GM10266 (cell line): ENCODE data around the gene THADA.
"Not testable (repeated sequence)": the region's sequence is repeated elsewhere in the genome, so short reads cannot be mapped to it uniquely, and the experiment has no call there.

Source experiments
- DNase-seq: peaks from one replicate; pipeline ENCODE4 v3.0.0; 2012; ENCODE audit errors: extremely low spot score
- CTCF ChIP-seq: IDR thresholded peaks from 2 replicates; pipeline ENCODE4 v1.5.1; 2012; ENCODE audit warnings: mild to moderate bottlenecking, low read depth; ENCODE audit not compliant: control insufficient read depth, insufficient read depth; ENCODE audit errors: missing control alignments

THADA gene

GRCh38 chr2:43284967-43285366, 310.9 kb downstream of the THADA start:
- no peak for TF ChIP-seq CTCF

GRCh38 chr2:43284347-43284746, 311.5 kb downstream of the THADA start:
- not testable (repeated sequence) for DNase-seq

More at GRCh38 chr2:43284967-43285366, 310.9 kb downstream of the THADA start:
- DNase-seq, result no peak

GRCh38 chr2:43280994-43281393, 314.8 kb downstream of the THADA start:
- no peak for DNase-seq
- no peak for TF ChIP-seq CTCF

- no peak for TF ChIP-seq CTCF
- no peak for DNase-seq
Measured at GRCh38 chr2:43279317-43279840, 316.5 kb downstream of the THADA start.

GRCh38 chr2:43278564-43279220, 317.1 kb downstream of the THADA start:
- no peak for TF ChIP-seq CTCF
- DNase-seq, result no peak

- no peak for DNase-seq
- no peak for TF ChIP-seq CTCF
Measured at GRCh38 chr2:43276962-43277391, 318.9 kb downstream of the THADA start.

- DNase-seq, result no peak
- TF ChIP-seq CTCF, result no peak
Measured at GRCh38 chr2:43276266-43276941, 319.4 kb downstream of the THADA start.

- no peak for DNase-seq
- no peak for TF ChIP-seq CTCF
Measured at GRCh38 chr2:43274721-43275120, 321.1 kb downstream of the THADA start.
